ENCODE results near the gene COL4A6.
"Not testable (repeated sequence)": the region's sequence is repeated elsewhere in the genome, so short reads cannot be mapped to it uniquely, and the experiment has no call there.

The COL4A6 gene

DNA sequence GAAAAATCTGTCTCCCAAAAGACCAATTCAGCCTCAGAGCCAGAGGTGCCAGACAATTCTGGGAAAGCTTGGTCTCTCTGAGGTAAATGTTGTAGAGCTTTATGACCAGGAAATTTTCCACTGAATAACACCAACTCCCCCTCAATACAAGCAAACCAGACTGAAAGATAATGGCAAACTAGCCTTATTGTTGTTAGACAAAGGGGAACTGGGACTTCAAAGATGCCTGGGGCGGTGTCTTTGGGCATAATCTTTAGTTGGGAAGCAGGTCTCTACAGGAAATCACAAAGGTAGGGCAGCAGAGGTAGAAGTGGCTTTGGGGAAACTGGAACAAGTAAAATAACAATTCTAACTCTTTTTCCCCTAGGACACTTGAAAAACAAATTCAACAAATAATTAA, 12.0 kb downstream of the COL4A6 start:
- H3K9me3 Mint-ChIP-seq, result peaks cover 4% of the 10 kb centered on the region
- H3K4me3 Mint-ChIP-seq, result no peak overlapping the region
- no peak overlapping the region for H3K27ac Mint-ChIP-seq
- no peaks in the 10 kb centered on the region for H3K4me1 Mint-ChIP-seq
- no peaks in the 10 kb centered on the region for H3K27me3 Mint-ChIP-seq
- no peak for ATAC-seq
- H3K36me3 Mint-ChIP-seq, result no peaks in the 10 kb centered on the region

DNA sequence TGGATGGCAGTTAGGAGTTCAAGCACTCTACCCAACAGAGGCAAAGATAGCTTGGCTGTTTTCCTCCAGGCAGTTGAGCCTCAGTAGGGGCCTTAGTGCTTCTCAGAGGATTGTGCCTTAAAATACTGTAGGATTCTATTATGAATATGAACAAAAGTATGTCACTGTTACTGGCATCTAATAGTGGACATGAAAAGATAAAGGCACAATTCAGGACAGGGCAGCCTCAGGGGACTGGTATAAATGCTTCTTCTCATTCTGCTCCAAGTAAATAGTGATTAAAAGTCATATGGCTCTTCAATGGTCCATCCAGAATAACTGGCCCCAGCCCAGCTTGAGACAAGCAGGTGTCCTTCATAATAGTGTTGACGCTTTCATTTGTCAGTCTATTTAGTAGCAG, 17.7 kb downstream of the COL4A6 start:
- ATAC-seq, result no peak
- Mint-ChIP-seq H3K27ac (no peak overlapping the region), H3K4me3 (no peak overlapping the region), H3K4me1 (no peaks in the 10 kb centered on the region), H3K9me3 (no peaks in the 10 kb centered on the region), H3K27me3 (no peaks in the 10 kb centered on the region), H3K36me3 (no peaks in the 10 kb centered on the region)

DNA sequence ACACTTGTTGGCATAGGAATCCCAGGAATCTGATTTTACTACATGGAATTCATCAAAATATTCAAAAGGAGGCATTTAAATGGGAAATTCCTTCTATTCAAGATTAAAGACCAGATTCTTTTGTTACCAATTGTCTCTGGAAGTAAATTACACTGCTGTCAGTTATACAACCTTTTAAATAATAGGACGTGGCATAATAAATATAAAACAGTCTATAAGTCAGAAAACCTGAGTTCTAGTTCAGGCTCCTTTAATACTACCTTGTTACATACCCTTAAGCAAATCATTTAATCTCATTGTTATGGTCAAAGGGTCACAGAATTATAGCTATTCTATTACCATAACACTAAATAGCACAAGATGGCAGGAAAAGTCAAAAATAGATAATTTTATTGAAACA, 18.8 kb downstream of the COL4A6 start:
- Mint-ChIP-seq H3K27ac (no peak overlapping the region), H3K27me3 (no peaks in the 10 kb centered on the region), H3K36me3 (no peaks in the 10 kb centered on the region), H3K4me1 (no peaks in the 10 kb centered on the region), H3K4me3 (no peak overlapping the region), H3K9me3 (no peaks in the 10 kb centered on the region)
- ATAC-seq, result no peak

GRCh38 chrX:108417257-108417656, 21.0 kb downstream of the COL4A6 start:
- Mint-ChIP-seq H3K9me3 (no peaks in the 10 kb centered on the region), H3K27ac (no peak overlapping the region), H3K4me3 (no peak overlapping the region), H3K4me1 (no peaks in the 10 kb centered on the region), H3K36me3 (no peaks in the 10 kb centered on the region), H3K27me3 (no peaks in the 10 kb centered on the region)
- ATAC-seq, result no peak

DNA sequence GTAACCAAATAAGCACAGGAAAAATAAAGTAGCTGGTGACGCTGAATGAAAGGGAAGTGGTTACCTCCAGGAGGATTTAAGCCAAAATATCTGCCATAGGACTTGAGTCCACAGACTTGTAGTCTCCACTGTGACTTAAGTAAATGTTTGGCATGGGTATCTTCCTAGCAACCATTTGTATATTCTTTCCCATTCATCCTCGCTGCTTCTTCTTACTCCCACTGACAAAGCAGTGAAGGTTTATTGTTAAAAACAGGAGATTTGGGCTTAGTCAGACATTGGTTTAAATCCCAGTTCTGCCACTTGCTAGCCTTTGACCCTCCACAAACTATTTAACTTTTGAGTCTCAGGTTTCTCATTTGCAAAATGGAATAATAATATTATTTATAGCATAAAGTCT, 22.3 kb downstream of the COL4A6 start:
- no peaks in the 10 kb centered on the region for H3K36me3 Mint-ChIP-seq
- H3K9me3 Mint-ChIP-seq, result no peaks in the 10 kb centered on the region
- no peaks in the 10 kb centered on the region for H3K4me1 Mint-ChIP-seq
- H3K27ac Mint-ChIP-seq, result no peak overlapping the region
- no peak overlapping the region for H3K4me3 Mint-ChIP-seq
- ATAC-seq, result no peak
- no peaks in the 10 kb centered on the region for H3K27me3 Mint-ChIP-seq

GRCh38 chrX:108415146-108415545, 23.1 kb downstream of the COL4A6 start:
- no peaks in the 10 kb centered on the region for H3K9me3 Mint-ChIP-seq
- no peaks in the 10 kb centered on the region for H3K36me3 Mint-ChIP-seq
- H3K4me3 Mint-ChIP-seq, result no peak overlapping the region
- no peaks in the 10 kb centered on the region for H3K4me1 Mint-ChIP-seq
- no peak overlapping the region for H3K27ac Mint-ChIP-seq
- H3K27me3 Mint-ChIP-seq, result no peaks in the 10 kb centered on the region
- no peak for ATAC-seq

GRCh38 chrX:108412783-108413182, 25.4 kb downstream of the COL4A6 start:
- no peak for ATAC-seq
- H3K9me3 Mint-ChIP-seq, result no peaks in the 10 kb centered on the region
- H3K27me3 Mint-ChIP-seq, result no peaks in the 10 kb centered on the region
- no peak overlapping the region for H3K27ac Mint-ChIP-seq
- no peaks in the 10 kb centered on the region for H3K4me1 Mint-ChIP-seq
- H3K4me3 Mint-ChIP-seq, result no peak overlapping the region
- H3K36me3 Mint-ChIP-seq, result no peaks in the 10 kb centered on the region

- no peaks in the 10 kb centered on the region for H3K36me3 Mint-ChIP-seq
- no peaks in the 10 kb centered on the region for H3K4me1 Mint-ChIP-seq
Measured at GRCh38 chrX:108399418-108400165, 38.6 kb downstream of the COL4A6 start.

GRCh38 chrX:108397627-108398391, 40.4 kb downstream of the COL4A6 start:
- no peak overlapping the region for H3K27ac Mint-ChIP-seq
- no peak for ATAC-seq

More at GRCh38 chrX:108399418-108400165, 38.6 kb downstream of the COL4A6 start:
- Mint-ChIP-seq H3K9me3 (no peaks in the 10 kb centered on the region), H3K4me3 (no peak overlapping the region), H3K27me3 (no peaks in the 10 kb centered on the region), H3K27ac (no peak overlapping the region)
- no peak for ATAC-seq

DNA sequence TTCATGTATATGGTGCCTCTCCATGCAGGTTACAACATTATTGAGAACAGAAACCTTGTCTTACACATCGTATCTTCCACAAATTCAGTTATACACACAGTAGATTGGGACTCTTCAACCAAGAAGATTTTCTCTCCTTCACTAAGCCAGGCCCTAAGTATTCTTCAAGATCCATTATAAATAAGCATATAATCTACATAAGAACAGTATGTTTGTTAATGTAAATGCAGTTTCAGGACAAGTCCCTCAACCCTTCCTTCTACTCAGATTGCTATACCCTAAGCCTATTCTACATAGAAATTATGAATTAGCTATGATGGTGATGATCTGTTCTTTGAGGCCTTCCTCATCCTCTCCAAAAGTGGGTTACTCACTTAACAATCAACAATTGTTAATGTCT, 41.2 kb downstream of the COL4A6 start:
- H3K4me3 Mint-ChIP-seq, result no peak overlapping the region
- H3K27ac Mint-ChIP-seq, result no peak overlapping the region
- H3K36me3 Mint-ChIP-seq, result no peaks in the 10 kb centered on the region
- no peaks in the 10 kb centered on the region for H3K27me3 Mint-ChIP-seq
- ATAC-seq, result no peak
- no peaks in the 10 kb centered on the region for H3K9me3 Mint-ChIP-seq
- no peaks in the 10 kb centered on the region for H3K4me1 Mint-ChIP-seq

More at GRCh38 chrX:108397627-108398391, 40.4 kb downstream of the COL4A6 start:
- no peaks in the 10 kb centered on the region for H3K9me3 Mint-ChIP-seq
- H3K4me3 Mint-ChIP-seq, result no peak overlapping the region
- no peaks in the 10 kb centered on the region for H3K4me1 Mint-ChIP-seq
- H3K36me3 Mint-ChIP-seq, result no peaks in the 10 kb centered on the region
- H3K27me3 Mint-ChIP-seq, result no peaks in the 10 kb centered on the region

- H3K4me1 Mint-ChIP-seq, result no peaks in the 10 kb centered on the region
- no peak overlapping the region for H3K27ac Mint-ChIP-seq
- H3K4me3 Mint-ChIP-seq, result no peak overlapping the region
- H3K27me3 Mint-ChIP-seq, result no peaks in the 10 kb centered on the region
- no peaks in the 10 kb centered on the region for H3K9me3 Mint-ChIP-seq
- no peaks in the 10 kb centered on the region for H3K36me3 Mint-ChIP-seq
- ATAC-seq, result no peak
Measured at GRCh38 chrX:108396188-108396891, 41.9 kb downstream of the COL4A6 start.

GRCh38 chrX:108390976-108391717, 47.1 kb downstream of the COL4A6 start:
- ATAC-seq, H3K9me3 Mint-ChIP-seq, H3K27ac Mint-ChIP-seq, H3K27me3 Mint-ChIP-seq, H3K4me3 Mint-ChIP-seq, H3K36me3 Mint-ChIP-seq, H3K4me1 Mint-ChIP-seq: not testable (repeated sequence)

- Mint-ChIP-seq H3K9me3 (peaks cover 6% of the 10 kb centered on the region), H3K27me3 (no peaks in the 10 kb centered on the region), H3K4me3 (no peak overlapping the region), H3K4me1 (no peaks in the 10 kb centered on the region), H3K36me3 (no peaks in the 10 kb centered on the region), H3K27ac (no peak overlapping the region)
- no peak for ATAC-seq
Measured at GRCh38 chrX:108384783-108385182, 53.4 kb downstream of the COL4A6 start.

- Mint-ChIP-seq H3K36me3 (no peaks in the 10 kb centered on the region), H3K4me1 (no peaks in the 10 kb centered on the region), H3K9me3 (peaks cover 4% of the 10 kb centered on the region), H3K27ac (no peak overlapping the region), H3K4me3 (no peak overlapping the region), H3K27me3 (no peaks in the 10 kb centered on the region)
- no peak for ATAC-seq
Measured at GRCh38 chrX:108380222-108380621, 58.0 kb downstream of the COL4A6 start.

GRCh38 chrX:108376821-108377220, 61.4 kb downstream of the COL4A6 start:
- H3K9me3 Mint-ChIP-seq, H3K27ac Mint-ChIP-seq, ATAC-seq, H3K4me3 Mint-ChIP-seq, H3K36me3 Mint-ChIP-seq, H3K27me3 Mint-ChIP-seq, H3K4me1 Mint-ChIP-seq: not testable (repeated sequence)
